Heart left ventricle (tissue), 13 donors: Measurements from ENCODE around the gene TBC1D3B.
"Not testable (repeated sequence)": the region's sequence is repeated elsewhere in the genome, so short reads cannot be mapped to it uniquely, and the experiment has no call there.

Source experiments
- POLR2A ChIP-seq, 2 donors: fragments of 450-650 bp; IDR thresholded peaks; one replicate each; pipeline ENCODE4 v1.6.1; 2017; ENCODE audit warnings: antibody characterized with exemption in 2 of 2, mild to moderate bottlenecking in 2 of 2, moderate library complexity in 2 of 2
- TF ChIP-seq, protein P1 (sequence below), 12 donors: fragments of 200-600 bp; sonication (generic) in 4 of 12; IDR thresholded peaks; one replicate each; pipeline versions ENCODE4 v1.5.0 to v1.8.0; 2018 to 2022; ENCODE audit warnings: antibody characterized with exemption in 12 of 12, mild to moderate bottlenecking in 5 of 12
- donor health status: ischemic (EF 13 %, LVEDD 7.1; RV severe dilation, severe dysfunction).
- donor health status: DM: no; HTN: yes; CAD: no.
- donor health status: DM: no; HTN: no; CAD: no.
- donor health status: ischemic (EF 25% LVEDD 6.9; RV normal size, moderate dysfunction).
- donor health status: ischemic (EF 25% LVEDD 5.7; RV mildly dilated, moderate dysfunction).
- donor health status: ischemic (EF 35%, LVEDD 5.7; RV mildly dilated, moderate dysfunction).
- donor health status: nonischemic (EF 11% LVEDD 7.7; RV severe dilation, severe dysfunction).
- donor health status: DM: yes; HTN: yes; CAD: no.
- donor health status: PGD.
- donor health status: ischemic (EF 29% LVEDD 5.4; RV normal size, mild dysfunction).
- donor health status: nonischemic (EF 23%, LVEDD 6.1; RV moderate dilation, normal function).

DNA sequence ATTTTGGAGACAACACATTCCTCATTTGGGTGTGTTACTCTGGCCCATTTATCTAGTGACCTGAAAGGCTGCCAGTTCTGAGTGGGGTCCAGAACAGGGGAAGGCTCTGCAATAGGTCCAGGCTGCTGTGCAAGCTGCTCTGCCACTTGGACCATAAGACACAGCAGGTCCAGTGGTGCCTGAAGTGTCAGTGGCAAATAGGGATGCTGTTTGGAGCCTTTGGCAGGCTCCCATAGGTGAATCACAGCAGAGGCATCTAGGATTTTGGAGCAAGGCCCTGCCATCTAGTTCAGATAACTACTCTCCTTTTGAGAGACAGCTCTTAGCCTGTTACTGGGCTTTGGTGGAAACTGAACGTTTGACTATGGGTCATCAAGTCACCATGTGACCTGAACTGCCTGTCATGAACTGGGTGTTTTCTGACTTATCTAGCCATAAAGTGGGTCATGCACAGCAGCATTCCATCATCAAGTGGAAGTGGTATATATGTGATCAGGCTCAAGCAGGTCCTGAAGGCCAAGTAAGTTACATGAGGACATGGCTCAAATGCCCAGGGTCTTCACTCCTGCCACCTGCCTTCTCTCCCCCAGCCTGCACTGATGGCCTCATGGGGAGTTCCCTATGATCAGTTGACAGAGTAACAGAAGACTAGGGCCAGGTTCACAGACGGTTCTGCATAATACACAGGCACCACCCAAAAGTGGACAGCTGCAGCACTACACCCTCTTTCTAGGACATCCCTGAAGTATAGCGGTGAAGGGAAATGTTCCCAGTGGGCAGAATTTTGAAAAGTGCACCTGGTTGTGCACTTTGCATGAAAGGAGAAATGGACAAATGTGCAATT, 44.5 kb upstream of the TBC1D3B start:
- TF ChIP-seq POLR2A (IDR thresholded peaks at IDR 0.05) = not testable (repeated sequence)
- TF ChIP-seq, protein P1, sequence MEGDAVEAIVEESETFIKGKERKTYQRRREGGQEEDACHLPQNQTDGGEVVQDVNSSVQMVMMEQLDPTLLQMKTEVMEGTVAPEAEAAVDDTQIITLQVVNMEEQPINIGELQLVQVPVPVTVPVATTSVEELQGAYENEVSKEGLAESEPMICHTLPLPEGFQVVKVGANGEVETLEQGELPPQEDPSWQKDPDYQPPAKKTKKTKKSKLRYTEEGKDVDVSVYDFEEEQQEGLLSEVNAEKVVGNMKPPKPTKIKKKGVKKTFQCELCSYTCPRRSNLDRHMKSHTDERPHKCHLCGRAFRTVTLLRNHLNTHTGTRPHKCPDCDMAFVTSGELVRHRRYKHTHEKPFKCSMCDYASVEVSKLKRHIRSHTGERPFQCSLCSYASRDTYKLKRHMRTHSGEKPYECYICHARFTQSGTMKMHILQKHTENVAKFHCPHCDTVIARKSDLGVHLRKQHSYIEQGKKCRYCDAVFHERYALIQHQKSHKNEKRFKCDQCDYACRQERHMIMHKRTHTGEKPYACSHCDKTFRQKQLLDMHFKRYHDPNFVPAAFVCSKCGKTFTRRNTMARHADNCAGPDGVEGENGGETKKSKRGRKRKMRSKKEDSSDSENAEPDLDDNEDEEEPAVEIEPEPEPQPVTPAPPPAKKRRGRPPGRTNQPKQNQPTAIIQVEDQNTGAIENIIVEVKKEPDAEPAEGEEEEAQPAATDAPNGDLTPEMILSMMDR (IDR thresholded peaks at IDR 0.05) = not testable (repeated sequence)
